Measurements from ENCODE around the gene TBC1D4.

Gene TBC1D4

GRCh38 chr13:75482070-75482819 lies at the start of gene TBC1D4:
TBC1D4 (minus strand) TSS chr13:75482169; CDS start chr13:75481767, 402 bp downstream.
- DNase-seq (ENCODE audit: low read depth, low spot score): peak; percentile 94

- no peak for DNase-seq (ENCODE audit: low read depth, low spot score)
Measured at GRCh38 chr13:75530549-75530961, 48.6 kb upstream of the TBC1D4 start.

- no peak for DNase-seq (ENCODE audit: low read depth, low spot score)
Measured at GRCh38 chr13:75521956-75522355, 40.0 kb upstream of the TBC1D4 start.

GRCh38 chr13:75518439-75519088 lies 36.6 kb upstream of the TBC1D4 start:
- no peak for DNase-seq (ENCODE audit: low read depth, low spot score)

- no peak for DNase-seq (ENCODE audit: low read depth, low spot score)
Measured at GRCh38 chr13:75514080-75514995, 32.4 kb upstream of the TBC1D4 start.

- DNase-seq (ENCODE audit: low read depth, low spot score): no peak
Measured at GRCh38 chr13:75513271-75513670, 31.3 kb upstream of the TBC1D4 start.

GRCh38 chr13:75512253-75512652 lies 30.3 kb upstream of the TBC1D4 start:
- DNase-seq (ENCODE audit: low read depth, low spot score): no peak

GRCh38 chr13:75511051-75511625 lies 29.2 kb upstream of the TBC1D4 start:
- DNase-seq (ENCODE audit: low read depth, low spot score): no peak

GRCh38 chr13:75508002-75508548 lies 26.1 kb upstream of the TBC1D4 start:
- DNase-seq (ENCODE audit: low read depth, low spot score): no peak

- DNase-seq (ENCODE audit: low read depth, low spot score): no peak
Measured at GRCh38 chr13:75507027-75508001, 25.3 kb upstream of the TBC1D4 start.

- DNase-seq (ENCODE audit: low read depth, low spot score): no peak
Measured at GRCh38 chr13:75506018-75506417, 24.0 kb upstream of the TBC1D4 start.

- no peak for DNase-seq (ENCODE audit: low read depth, low spot score)
Measured at GRCh38 chr13:75505327-75505726, 23.4 kb upstream of the TBC1D4 start.

GRCh38 chr13:75495938-75496337 lies 14.0 kb upstream of the TBC1D4 start:
- DNase-seq (ENCODE audit: low read depth, low spot score): peak; percentile 73

GRCh38 chr13:75494491-75494890 lies 12.5 kb upstream of the TBC1D4 start:
- no peak for DNase-seq (ENCODE audit: low read depth, low spot score)

GRCh38 chr13:75493156-75493555 lies 11.2 kb upstream of the TBC1D4 start:
- no peak for DNase-seq (ENCODE audit: low read depth, low spot score)

GRCh38 chr13:75492389-75492788 lies 10.4 kb upstream of the TBC1D4 start:
- DNase-seq (ENCODE audit: low read depth, low spot score): no peak

- no peak for DNase-seq (ENCODE audit: low read depth, low spot score)
Measured at GRCh38 chr13:75491376-75491775, 9.4 kb upstream of the TBC1D4 start.

GRCh38 chr13:75489502-75490263 lies 7.7 kb upstream of the TBC1D4 start:
- peak; percentile 76 for DNase-seq (ENCODE audit: low read depth, low spot score)

All from astrocyte of the hippocampus (primary cell).